Measurements from ENCODE around the gene SLIT3.

The SLIT3 gene

GRCh38 chr5:169157064-169157463, 143.9 kb downstream of the SLIT3 start (continued):
- TF ChIP-seq, protein P1, sequence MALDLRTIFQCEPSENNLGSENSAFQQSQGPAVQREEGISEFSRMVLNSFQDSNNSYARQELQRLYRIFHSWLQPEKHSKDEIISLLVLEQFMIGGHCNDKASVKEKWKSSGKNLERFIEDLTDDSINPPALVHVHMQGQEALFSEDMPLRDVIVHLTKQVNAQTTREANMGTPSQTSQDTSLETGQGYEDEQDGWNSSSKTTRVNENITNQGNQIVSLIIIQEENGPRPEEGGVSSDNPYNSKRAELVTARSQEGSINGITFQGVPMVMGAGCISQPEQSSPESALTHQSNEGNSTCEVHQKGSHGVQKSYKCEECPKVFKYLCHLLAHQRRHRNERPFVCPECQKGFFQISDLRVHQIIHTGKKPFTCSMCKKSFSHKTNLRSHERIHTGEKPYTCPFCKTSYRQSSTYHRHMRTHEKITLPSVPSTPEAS (tag by site-specific recombination; IDR thresholded peaks at IDR 0.05), result no peak
- TF ChIP-seq ZFP69B (tag by site-specific recombination; IDR thresholded peaks at IDR 0.05) (no peak), ZBTB10 (tag by site-specific recombination; IDR thresholded peaks at IDR 0.05) (no peak), ZNF629 (tag by site-specific recombination; IDR thresholded peaks at IDR 0.05) (peak; percentile 54), ELK4 (IDR thresholded peaks at IDR 0.05; ENCODE audit: borderline replicate concordance, low read depth, low read length) (no peak), ZNF701 (tag by site-specific recombination; IDR thresholded peaks at IDR 0.05) (no peak), ZNF645 (tag by site-specific recombination; IDR thresholded peaks at IDR 0.05) (no peak), BCL11A (tag by site-specific recombination; IDR thresholded peaks at IDR 0.05; ENCODE audit: low read depth) (no peak), ZNF558 (tag by site-specific recombination; IDR thresholded peaks at IDR 0.05) (no peak), ZNF664 (tag by site-specific recombination; IDR thresholded peaks at IDR 0.05) (no peak), ZNF792 (tag by site-specific recombination; IDR thresholded peaks at IDR 0.05) (no peak), ZNF404 (tag by site-specific recombination; IDR thresholded peaks at IDR 0.05) (no peak), ZNF114 (tag by site-specific recombination; IDR thresholded peaks at IDR 0.05) (no peak), TCF7L2 (IDR thresholded peaks at IDR 0.05; ENCODE audit: borderline replicate concordance, low read depth, low read length) (no peak), ZNF239 (tag by site-specific recombination; IDR thresholded peaks at IDR 0.05) (no peak), ZNF513 (tag by site-specific recombination; IDR thresholded peaks at IDR 0.05) (no peak), ZNF354C (tag by site-specific recombination; IDR thresholded peaks at IDR 0.05; ENCODE audit: borderline replicate concordance, low read depth) (no peak), WT1 (tag by site-specific recombination; IDR thresholded peaks at IDR 0.05) (peak; percentile 70; the same call in 1 of the 2 replicates), ZNF175 (tag by site-specific recombination; IDR thresholded peaks at IDR 0.05) (no peak), ZNF571 (tag by site-specific recombination; IDR thresholded peaks at IDR 0.05) (no peak), ZNF2 (tag by site-specific recombination; IDR thresholded peaks at IDR 0.05) (no peak), KLF1 (tag by site-specific recombination; IDR thresholded peaks at IDR 0.05) (peak; percentile 80), FEZF1 (tag by site-specific recombination; IDR thresholded peaks at IDR 0.05) (no peak), ZNF112 (tag by site-specific recombination; IDR thresholded peaks at IDR 0.05) (no peak), ZIC2 (tag by site-specific recombination; IDR thresholded peaks at IDR 0.05) (no peak), ZNF707 (tag by site-specific recombination; IDR thresholded peaks at IDR 0.05) (no peak)
- TF ChIP-seq, protein P2, sequence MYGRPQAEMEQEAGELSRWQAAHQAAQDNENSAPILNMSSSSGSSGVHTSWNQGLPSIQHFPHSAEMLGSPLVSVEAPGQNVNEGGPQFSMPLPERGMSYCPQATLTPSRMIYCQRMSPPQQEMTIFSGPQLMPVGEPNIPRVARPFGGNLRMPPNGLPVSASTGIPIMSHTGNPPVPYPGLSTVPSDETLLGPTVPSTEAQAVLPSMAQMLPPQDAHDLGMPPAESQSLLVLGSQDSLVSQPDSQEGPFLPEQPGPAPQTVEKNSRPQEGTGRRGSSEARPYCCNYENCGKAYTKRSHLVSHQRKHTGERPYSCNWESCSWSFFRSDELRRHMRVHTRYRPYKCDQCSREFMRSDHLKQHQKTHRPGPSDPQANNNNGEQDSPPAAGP (tag by site-specific recombination; IDR thresholded peaks at IDR 0.05), result peak; percentile 93
- TF ChIP-seq, protein P3, sequence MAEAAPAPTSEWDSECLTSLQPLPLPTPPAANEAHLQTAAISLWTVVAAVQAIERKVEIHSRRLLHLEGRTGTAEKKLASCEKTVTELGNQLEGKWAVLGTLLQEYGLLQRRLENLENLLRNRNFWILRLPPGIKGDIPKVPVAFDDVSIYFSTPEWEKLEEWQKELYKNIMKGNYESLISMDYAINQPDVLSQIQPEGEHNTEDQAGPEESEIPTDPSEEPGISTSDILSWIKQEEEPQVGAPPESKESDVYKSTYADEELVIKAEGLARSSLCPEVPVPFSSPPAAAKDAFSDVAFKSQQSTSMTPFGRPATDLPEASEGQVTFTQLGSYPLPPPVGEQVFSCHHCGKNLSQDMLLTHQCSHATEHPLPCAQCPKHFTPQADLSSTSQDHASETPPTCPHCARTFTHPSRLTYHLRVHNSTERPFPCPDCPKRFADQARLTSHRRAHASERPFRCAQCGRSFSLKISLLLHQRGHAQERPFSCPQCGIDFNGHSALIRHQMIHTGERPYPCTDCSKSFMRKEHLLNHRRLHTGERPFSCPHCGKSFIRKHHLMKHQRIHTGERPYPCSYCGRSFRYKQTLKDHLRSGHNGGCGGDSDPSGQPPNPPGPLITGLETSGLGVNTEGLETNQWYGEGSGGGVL (tag by site-specific recombination; IDR thresholded peaks at IDR 0.05), result peak; percentile 50; the same call in 1 of the 2 replicates
- TF ChIP-seq, protein P4, sequence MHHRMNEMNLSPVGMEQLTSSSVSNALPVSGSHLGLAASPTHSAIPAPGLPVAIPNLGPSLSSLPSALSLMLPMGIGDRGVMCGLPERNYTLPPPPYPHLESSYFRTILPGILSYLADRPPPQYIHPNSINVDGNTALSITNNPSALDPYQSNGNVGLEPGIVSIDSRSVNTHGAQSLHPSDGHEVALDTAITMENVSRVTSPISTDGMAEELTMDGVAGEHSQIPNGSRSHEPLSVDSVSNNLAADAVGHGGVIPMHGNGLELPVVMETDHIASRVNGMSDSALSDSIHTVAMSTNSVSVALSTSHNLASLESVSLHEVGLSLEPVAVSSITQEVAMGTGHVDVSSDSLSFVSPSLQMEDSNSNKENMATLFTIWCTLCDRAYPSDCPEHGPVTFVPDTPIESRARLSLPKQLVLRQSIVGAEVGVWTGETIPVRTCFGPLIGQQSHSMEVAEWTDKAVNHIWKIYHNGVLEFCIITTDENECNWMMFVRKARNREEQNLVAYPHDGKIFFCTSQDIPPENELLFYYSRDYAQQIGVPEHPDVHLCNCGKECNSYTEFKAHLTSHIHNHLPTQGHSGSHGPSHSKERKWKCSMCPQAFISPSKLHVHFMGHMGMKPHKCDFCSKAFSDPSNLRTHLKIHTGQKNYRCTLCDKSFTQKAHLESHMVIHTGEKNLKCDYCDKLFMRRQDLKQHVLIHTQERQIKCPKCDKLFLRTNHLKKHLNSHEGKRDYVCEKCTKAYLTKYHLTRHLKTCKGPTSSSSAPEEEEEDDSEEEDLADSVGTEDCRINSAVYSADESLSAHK (tag by site-specific recombination; IDR thresholded peaks at IDR 0.05), result no peak
